Mesendoderm (in vitro differentiated cells): Measurements from ENCODE around the gene PSMA3.
A peak's percentile ranks its signal among the peaks of the same experiment; 100 is the strongest.
"Not testable (repeated sequence)": the region's sequence is repeated elsewhere in the genome, so short reads cannot be mapped to it uniquely, and the experiment has no call there.

ENCODE experiments used
- DNase-seq: peaks from one replicate; pipeline ENCODE4 v3.0.0; 2013
- H2AK5ac ChIP-seq: 2 replicates; pipeline ENCODE4 v1.6.1; 2013; ENCODE audit warnings: low read length, inconsistent platforms
- H2BK120ac ChIP-seq: 2 replicates; pipeline ENCODE4 v1.6.1; 2013; ENCODE audit warnings: low read depth, mild to moderate bottlenecking, low read length, moderate library complexity, mixed read lengths
- H2BK15ac ChIP-seq: replicated peaks from 2 replicates; pipeline ENCODE4 v1.6.1; 2013; ENCODE audit warnings: low read depth, mild to moderate bottlenecking, moderate library complexity
- H2BK5ac ChIP-seq: 2 replicates; pipeline ENCODE4 v1.6.1; 2013; ENCODE audit warnings: low read length, inconsistent platforms
- H3K18ac ChIP-seq: 2 replicates; pipeline ENCODE4 v1.6.1; 2013; ENCODE audit warnings: mild to moderate bottlenecking, low read length, mixed read lengths
- H3K23ac ChIP-seq: one replicate; pipeline ENCODE4 v1.6.1; 2013; ENCODE audit warnings: low read length
- H3K27ac ChIP-seq: 2 replicates; pipeline ENCODE4 v1.5.1; 2013; ENCODE audit warnings: low read depth, mild to moderate bottlenecking, inconsistent platforms, low read length, moderate library complexity
- H3K27me3 ChIP-seq: 2 replicates; pipeline ENCODE4 v1.6.1; 2013; ENCODE audit warnings: low read length, control low read depth, mild to moderate bottlenecking, inconsistent platforms; ENCODE audit not compliant: insufficient read depth, poor library complexity
- H3K36me3 ChIP-seq: 2 replicates; pipeline ENCODE4 v1.6.1; 2013; ENCODE audit warnings: low read length, inconsistent platforms; ENCODE audit not compliant: control insufficient read depth, insufficient read depth
- H3K4ac ChIP-seq: one replicate; pipeline ENCODE4 v1.6.1; 2013; ENCODE audit warnings: low read depth, mild to moderate bottlenecking, low read length, moderate library complexity
- H3K4me1 ChIP-seq: 2 replicates; pipeline ENCODE4 v1.6.1; 2013; ENCODE audit warnings: low read depth, low read length, inconsistent platforms; ENCODE audit not compliant: control insufficient read depth
- H3K4me2 ChIP-seq: 2 replicates; pipeline ENCODE4 v1.6.1; 2013; ENCODE audit warnings: low read length
- H3K4me3 ChIP-seq: 2 replicates; pipeline ENCODE4 v1.5.1; 2013; ENCODE audit warnings: mild to moderate bottlenecking, low read length
- H3K56ac ChIP-seq: one replicate; pipeline ENCODE4 v1.6.1; 2013; ENCODE audit warnings: low read length
- H3K79me1 ChIP-seq: 2 replicates; pipeline ENCODE4 v1.6.1; 2013; ENCODE audit warnings: low read length, inconsistent platforms
- H3K79me2 ChIP-seq: 2 replicates; pipeline ENCODE4 v1.6.1; 2013; ENCODE audit warnings: mild to moderate bottlenecking, low read length; ENCODE audit not compliant: control insufficient read depth, insufficient read depth
- H3K9ac ChIP-seq: 2 replicates; pipeline ENCODE4 v1.6.1; 2013; ENCODE audit warnings: low read length, inconsistent platforms
- H4K5ac ChIP-seq: one replicate; pipeline ENCODE4 v1.6.1; 2013; ENCODE audit warnings: low read length
- H4K8ac ChIP-seq: one replicate; pipeline ENCODE4 v1.6.1; 2013; ENCODE audit warnings: low read depth, mild to moderate bottlenecking, control low read depth, low read length, moderate library complexity
- WGBS: extraction: QIAGEN DNeasy Blood & Tissue Kit; methylation state at CpG from one replicate; pipeline ENCODE4 v1.1.7; 2013; ENCODE audit warnings: low lambda C conversion rate, missing lambda C conversion rate; ENCODE audit not compliant: insufficient coverage; ENCODE audit errors: extremely low coverage; 5-methylcytosine and 5-hydroxymethylcytosine counted together

The PSMA3 gene

GRCh38 chr14:58258156-58258555 is 13.5 kb downstream of the PSMA3 start:
- no peak for DNase-seq
- H3K23ac ChIP-seq = no peak overlapping the region
- no peak overlapping the region for H3K4ac ChIP-seq
- peaks cover 2% of the 10 kb centered on the region for H3K36me3 ChIP-seq
- no peak overlapping the region for H3K4me2 ChIP-seq
- no peak overlapping the region for H4K5ac ChIP-seq
- H2BK120ac ChIP-seq = no peak overlapping the region
- H2BK15ac ChIP-seq = no peak overlapping the region
- no peak overlapping the region for H2AK5ac ChIP-seq
- H2BK5ac ChIP-seq = no peak overlapping the region
- no peaks in the 10 kb centered on the region for H3K27me3 ChIP-seq
- no peak overlapping the region for H3K4me3 ChIP-seq
- no peaks in the 10 kb centered on the region for H3K79me2 ChIP-seq
- H3K9ac ChIP-seq = no peak overlapping the region
- no peak overlapping the region for H3K27ac ChIP-seq
- H4K8ac ChIP-seq = no peak overlapping the region
- H3K56ac ChIP-seq = no peak overlapping the region
- no CpG with 5 or more reads among the region's 4 CpGs for WGBS
- no peak overlapping the region for H3K18ac ChIP-seq
- no peaks in the 10 kb centered on the region for H3K4me1 ChIP-seq
- peaks cover 2% of the 10 kb centered on the region for H3K79me1 ChIP-seq

- H3K56ac ChIP-seq, H3K4ac ChIP-seq, H3K18ac ChIP-seq, H3K9ac ChIP-seq, H3K4me2 ChIP-seq, H4K5ac ChIP-seq, H3K79me1 ChIP-seq, H3K4me3 ChIP-seq, H3K79me2 ChIP-seq, DNase-seq, H2BK15ac ChIP-seq, H3K27ac ChIP-seq, H4K8ac ChIP-seq, H3K4me1 ChIP-seq, H3K27me3 ChIP-seq, H3K23ac ChIP-seq, H2BK120ac ChIP-seq, H2BK5ac ChIP-seq, H2AK5ac ChIP-seq, H3K36me3 ChIP-seq: not testable (repeated sequence)
- WGBS = no CpG with 5 or more reads among the region's 10 CpGs
These were observed 17.4 kb downstream of the PSMA3 start for GRCh38 chr14:58262005-58262404.

GRCh38 chr14:58265401-58265800 is 20.8 kb downstream of the PSMA3 start:
- peaks cover 3% of the 10 kb centered on the region for H3K36me3 ChIP-seq

GRCh38 chr14:58270628-58271027 is 26.0 kb downstream of the PSMA3 start:
- Histone ChIP-seq H3K56ac (no peak overlapping the region), H3K4me3 (no peak overlapping the region), H3K79me2 (no peaks in the 10 kb centered on the region), H3K27ac (no peak overlapping the region), H2BK15ac (no peak overlapping the region), H3K9ac (no peak overlapping the region), H3K18ac (no peak overlapping the region), H3K23ac (no peak overlapping the region), H2BK5ac (no peak overlapping the region), H2BK120ac (no peak overlapping the region), H2AK5ac (no peak overlapping the region), H4K5ac (no peak overlapping the region), H3K4me1 (no peaks in the 10 kb centered on the region), H3K27me3 (no peaks in the 10 kb centered on the region), H3K79me1 (no peaks in the 10 kb centered on the region), H3K36me3 (no peaks in the 10 kb centered on the region), H3K4me2 (no peak overlapping the region), H3K4ac (no peak overlapping the region), H4K8ac (no peak overlapping the region)
- no CpG with 5 or more reads among the region's 2 CpGs for WGBS
- DNase-seq = no peak

More at GRCh38 chr14:58265401-58265800, 20.8 kb downstream of the PSMA3 start:
- no peak overlapping the region for H2AK5ac ChIP-seq
- no peak overlapping the region for H3K4ac ChIP-seq
- no peak overlapping the region for H3K23ac ChIP-seq
- H4K8ac ChIP-seq = no peak overlapping the region
- no peak for DNase-seq
- H2BK5ac ChIP-seq = no peak overlapping the region
- no peak overlapping the region for H2BK120ac ChIP-seq
- H3K4me2 ChIP-seq = no peak overlapping the region
- no peak overlapping the region for H4K5ac ChIP-seq
- no peak overlapping the region for H3K56ac ChIP-seq
- H3K27me3 ChIP-seq = no peaks in the 10 kb centered on the region
- H3K79me2 ChIP-seq = no peaks in the 10 kb centered on the region
- H3K18ac ChIP-seq = no peak overlapping the region
- no peak overlapping the region for H2BK15ac ChIP-seq
- no peak overlapping the region for H3K4me3 ChIP-seq
- H3K79me1 ChIP-seq = no peaks in the 10 kb centered on the region
- H3K9ac ChIP-seq = no peak overlapping the region
- H3K4me1 ChIP-seq = no peaks in the 10 kb centered on the region
- H3K27ac ChIP-seq = no peak overlapping the region

- H3K27ac ChIP-seq = no peak overlapping the region
- no peaks in the 10 kb centered on the region for H3K36me3 ChIP-seq
- no peak overlapping the region for H3K18ac ChIP-seq
- H3K27me3 ChIP-seq = no peaks in the 10 kb centered on the region
- H3K4me2 ChIP-seq = no peak overlapping the region
- no peak overlapping the region for H3K4me3 ChIP-seq
- no peaks in the 10 kb centered on the region for H3K79me1 ChIP-seq
- H3K4me1 ChIP-seq = no peaks in the 10 kb centered on the region
- H4K8ac ChIP-seq = no peak overlapping the region
- H3K56ac ChIP-seq = no peak overlapping the region
- DNase-seq = peak; percentile 37
- no peak overlapping the region for H2AK5ac ChIP-seq
- WGBS = no CpG with 5 or more reads among the region's 4 CpGs
- no peak overlapping the region for H2BK5ac ChIP-seq
- H2BK15ac ChIP-seq = no peak overlapping the region
- no peak overlapping the region for H3K23ac ChIP-seq
- H2BK120ac ChIP-seq = no peak overlapping the region
- no peak overlapping the region for H3K4ac ChIP-seq
- H3K79me2 ChIP-seq = no peaks in the 10 kb centered on the region
- H4K5ac ChIP-seq = no peak overlapping the region
- H3K9ac ChIP-seq = no peak overlapping the region
These were observed 28.1 kb downstream of the PSMA3 start for GRCh38 chr14:58272588-58273372.

GRCh38 chr14:58274881-58275280 is 30.2 kb downstream of the PSMA3 start:
- Histone ChIP-seq H3K56ac (no peak overlapping the region), H3K4me2 (no peak overlapping the region), H3K9ac (no peak overlapping the region), H2BK15ac (no peak overlapping the region), H3K27ac (no peak overlapping the region), H3K4me3 (no peak overlapping the region), H3K4me1 (no peaks in the 10 kb centered on the region), H2BK120ac (no peak overlapping the region), H2AK5ac (no peak overlapping the region), H3K79me1 (no peaks in the 10 kb centered on the region), H3K4ac (no peak overlapping the region), H4K5ac (no peak overlapping the region), H3K27me3 (no peaks in the 10 kb centered on the region), H3K79me2 (no peaks in the 10 kb centered on the region), H3K18ac (no peak overlapping the region), H3K36me3 (no peaks in the 10 kb centered on the region), H3K23ac (no peak overlapping the region), H4K8ac (no peak overlapping the region), H2BK5ac (no peak overlapping the region)
- DNase-seq = no peak
